Measurements from ENCODE around the gene ATP6V1A.

ATP6V1A gene

GRCh38 chr3:113783463-113783862 is 36.6 kb downstream of the ATP6V1A start:
- Histone ChIP-seq H3K36me3 (peaks cover 21 to 63% (median 35%) of the 10 kb centered on the region in 11 experiments), H3K9ac (peak overlapping the region in 1 of 11 experiments; percentile 42; a peak in 4 of 22 replicates), H4K20me1 (peaks cover 0 to 3% (median 0%) of the 10 kb centered on the region in 11 experiments; a peak in 2 of 22 replicates), H3K27me3 (no peaks in the 10 kb centered on the region), H3K4me3 (no peak overlapping the region), H3K27ac (peak overlapping the region in 10 of 11 experiments; percentile 51 to 81 (median 64); a peak in 16 of 22 replicates), H3K9me3 (replicated peaks in 1 of 11) (no peaks in the 10 kb centered on the region), H3K4me1 (peaks cover 14 to 33% (median 25%) of the 10 kb centered on the region in 10 experiments), H3K4me2 (peak overlapping the region; percentile 26 to 90 (median 79); a peak in 20 of 22 replicates)
- no peak for TF ChIP-seq Cebpa-rat (IDR thresholded peaks at IDR 0.05)

- H3K27ac ChIP-seq = peak overlapping the region; percentile 17 to 81 (median 63); a peak in 20 of 22 replicates
- peak overlapping the region in 4 of 11 experiments; percentile 23 to 51 (median 38); a peak in 7 of 22 replicates for H3K9ac ChIP-seq
- peak overlapping the region in 1 of 10 experiments; percentile 22; a peak in 1 of 20 replicates for H3K4me3 ChIP-seq
- peaks cover 20 to 38% (median 30%) of the 10 kb centered on the region in 10 experiments for H3K4me1 ChIP-seq
- TF ChIP-seq Cebpa-rat (IDR thresholded peaks at IDR 0.05) = no peak
- H3K9me3 ChIP-seq (replicated peaks in 1 of 11) = no peaks in the 10 kb centered on the region
- peaks cover 26 to 68% (median 37%) of the 10 kb centered on the region in 11 experiments for H3K36me3 ChIP-seq
- no peaks in the 10 kb centered on the region for H3K27me3 ChIP-seq
- H3K4me2 ChIP-seq = peak overlapping the region; percentile 57 to 90 (median 79)
- H4K20me1 ChIP-seq = peaks cover 0 to 3% (median 0%) of the 10 kb centered on the region in 11 experiments; a peak in 1 of 22 replicates
Observed at GRCh38 chr3:113783980-113784379, 37.1 kb downstream of the ATP6V1A start.

GRCh38 chr3:113791381-113791780 is 44.5 kb downstream of the ATP6V1A start:
- Histone ChIP-seq H3K27me3 (no peaks in the 10 kb centered on the region), H3K4me2 (no peak overlapping the region), H3K36me3 (peaks cover 41 to 98% (median 63%) of the 10 kb centered on the region in 11 experiments), H3K27ac (no peak overlapping the region), H4K20me1 (no peaks in the 10 kb centered on the region), H3K4me1 (peaks cover 8 to 16% (median 12%) of the 10 kb centered on the region in 10 experiments), H3K4me3 (no peak overlapping the region), H3K9me3 (replicated peaks in 1 of 11) (no peaks in the 10 kb centered on the region), H3K9ac (no peak overlapping the region)
- no peak for TF ChIP-seq Cebpa-rat (IDR thresholded peaks at IDR 0.05)

- H3K27ac ChIP-seq = no peak overlapping the region
- H3K9me3 ChIP-seq (replicated peaks in 1 of 11) = no peaks in the 10 kb centered on the region
- H3K4me2 ChIP-seq = no peak overlapping the region
- peaks cover 33 to 100% (median 60%) of the 10 kb centered on the region in 11 experiments for H3K36me3 ChIP-seq
- no peak overlapping the region for H3K9ac ChIP-seq
- no peak overlapping the region for H3K4me3 ChIP-seq
- H4K20me1 ChIP-seq = no peaks in the 10 kb centered on the region
- no peaks in the 10 kb centered on the region for H3K27me3 ChIP-seq
- 0 out of 20 replicates have a peak, but pooled peaks cover 0 to 1% (median 0%) of the 10 kb centered on the region in 10 experiments for H3K4me1 ChIP-seq
- TF ChIP-seq Cebpa-rat (IDR thresholded peaks at IDR 0.05) = no peak
Observed at GRCh38 chr3:113794526-113794925, 47.7 kb downstream of the ATP6V1A start.

- H3K4me2 ChIP-seq = no peak overlapping the region
Observed at GRCh38 chr3:113795693-113796092, 48.9 kb downstream of the ATP6V1A start.

GRCh38 chr3:113802795-113803455 is 56.1 kb downstream of the ATP6V1A start:
- H3K4me2 ChIP-seq = no peak overlapping the region
- H3K4me1 ChIP-seq = no peaks in the 10 kb centered on the region
- H3K27ac ChIP-seq = no peak overlapping the region
- no peaks in the 10 kb centered on the region for H3K9me3 ChIP-seq (replicated peaks in 1 of 11)
- TF ChIP-seq Cebpa-rat (IDR thresholded peaks at IDR 0.05) = no peak
- H3K36me3 ChIP-seq = peaks cover 49 to 100% (median 92%) of the 10 kb centered on the region in 11 experiments
- no peak overlapping the region for H3K9ac ChIP-seq
- H4K20me1 ChIP-seq = no peaks in the 10 kb centered on the region
- H3K4me3 ChIP-seq = no peak overlapping the region
- no peaks in the 10 kb centered on the region for H3K27me3 ChIP-seq

More at GRCh38 chr3:113795693-113796092, 48.9 kb downstream of the ATP6V1A start:
- Histone ChIP-seq H3K9ac (no peak overlapping the region), H3K36me3 (peaks cover 35 to 100% (median 64%) of the 10 kb centered on the region in 11 experiments), H3K4me3 (no peak overlapping the region), H3K4me1 (no peaks in the 10 kb centered on the region), H3K9me3 (replicated peaks in 1 of 11) (no peaks in the 10 kb centered on the region), H3K27ac (no peak overlapping the region), H4K20me1 (no peaks in the 10 kb centered on the region), H3K27me3 (no peaks in the 10 kb centered on the region)
- no peak for TF ChIP-seq Cebpa-rat (IDR thresholded peaks at IDR 0.05)

- no peaks in the 10 kb centered on the region for H4K20me1 ChIP-seq
- H3K36me3 ChIP-seq = peaks cover 58 to 100% (median 85%) of the 10 kb centered on the region in 11 experiments
Observed at GRCh38 chr3:113804661-113805060, 57.8 kb downstream of the ATP6V1A start.

GRCh38 chr3:113805249-113805648 is 58.4 kb downstream of the ATP6V1A start:
- H4K20me1 ChIP-seq = no peaks in the 10 kb centered on the region
- H3K4me2 ChIP-seq = no peak overlapping the region
- no peaks in the 10 kb centered on the region for H3K9me3 ChIP-seq (replicated peaks in 1 of 11)
- no peak overlapping the region for H3K9ac ChIP-seq
- no peak overlapping the region for H3K27ac ChIP-seq
- H3K4me3 ChIP-seq = no peak overlapping the region
- peaks cover 56 to 100% (median 84%) of the 10 kb centered on the region in 11 experiments for H3K36me3 ChIP-seq
- H3K27me3 ChIP-seq = no peaks in the 10 kb centered on the region
- H3K4me1 ChIP-seq = no peaks in the 10 kb centered on the region
- no peak for TF ChIP-seq Cebpa-rat (IDR thresholded peaks at IDR 0.05)

More at GRCh38 chr3:113804661-113805060, 57.8 kb downstream of the ATP6V1A start:
- H3K4me2 ChIP-seq = no peak overlapping the region
- no peak overlapping the region for H3K9ac ChIP-seq
- no peak overlapping the region for H3K27ac ChIP-seq
- H3K4me3 ChIP-seq = no peak overlapping the region
- no peak for TF ChIP-seq Cebpa-rat (IDR thresholded peaks at IDR 0.05)
- H3K4me1 ChIP-seq = no peaks in the 10 kb centered on the region
- no peaks in the 10 kb centered on the region for H3K9me3 ChIP-seq (replicated peaks in 1 of 11)
- H3K27me3 ChIP-seq = no peaks in the 10 kb centered on the region

- H3K9me3 ChIP-seq (replicated peaks in 1 of 11) = no peaks in the 10 kb centered on the region
- H3K4me2 ChIP-seq = no peak overlapping the region
- H3K36me3 ChIP-seq = peaks cover 14 to 55% (median 22%) of the 10 kb centered on the region in 11 experiments; a peak in 19 of 22 replicates
- no peak overlapping the region for H3K9ac ChIP-seq
- H3K4me1 ChIP-seq = no peaks in the 10 kb centered on the region
- no peak for TF ChIP-seq Cebpa-rat (IDR thresholded peaks at IDR 0.05)
- H4K20me1 ChIP-seq = no peaks in the 10 kb centered on the region
- no peaks in the 10 kb centered on the region for H3K27me3 ChIP-seq
- H3K27ac ChIP-seq = no peak overlapping the region
- H3K4me3 ChIP-seq = no peak overlapping the region
Observed at GRCh38 chr3:113812854-113813253, 66.0 kb downstream of the ATP6V1A start.
